Renal cortex interstitium (tissue), 11 donors: ENCODE results near the gene SPATA3. TPM values are rescaled to one million over a fixed set of nuclear protein-coding genes. Genes with fewer than 3 reads are reported as not detected.
"Not testable (repeated sequence)": the region's sequence is repeated elsewhere in the genome, so short reads cannot be mapped to it uniquely, and the experiment has no call there.

ENCODE experiments used
- DNase-seq, 11 donors: peaks; one replicate each; pipeline ENCODE4 v3.0.0-alpha.2; 2013; ENCODE audit warnings: low read depth in 9 of 11, low spot score in 4 of 11; ENCODE audit errors: extremely low read depth in 1 of 11
- polyA plus RNA-seq, 3 donors: library from polyadenylated mRNA; unstranded; fragments of 120-200 nt; gene quantifications; one replicate each; pipeline ENCODE4 v1.2.1, GENCODE V29; 2013; ENCODE audit not compliant: insufficient read length in 3 of 3

Gene SPATA3
- polyA plus RNA-seq, 3 donors = not detected

DNA sequence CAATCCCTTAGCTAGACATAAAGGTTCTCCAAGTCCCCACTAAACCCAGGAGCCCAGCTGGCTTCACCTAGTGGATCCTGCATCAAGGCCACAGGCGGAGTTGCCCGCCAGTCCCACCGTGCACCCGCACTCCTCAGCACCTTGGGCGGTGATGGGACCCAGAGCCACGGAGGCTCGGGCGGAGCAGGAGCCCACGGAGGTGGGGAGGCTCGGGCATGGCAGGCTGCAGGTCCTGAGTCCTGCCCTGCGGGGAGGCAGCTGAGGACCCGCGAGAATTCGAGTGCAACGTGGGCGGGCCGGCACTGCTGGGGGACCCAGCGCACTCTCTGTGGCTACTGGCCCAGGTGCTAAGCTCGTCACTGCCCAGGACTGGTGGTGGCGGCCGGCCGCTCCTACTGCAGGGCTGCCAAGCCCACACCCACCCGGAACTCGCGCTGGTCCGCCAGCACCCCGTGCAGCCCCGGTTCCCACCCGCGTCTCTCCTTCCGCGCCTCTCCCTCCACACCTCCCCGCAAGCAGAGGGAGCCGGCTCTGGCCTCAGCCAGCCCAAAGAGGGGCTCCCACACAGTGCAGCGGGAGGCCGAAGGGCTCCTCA, 31.7 kb upstream of the SPATA3 start:
- DNase-seq = no peak

DNA sequence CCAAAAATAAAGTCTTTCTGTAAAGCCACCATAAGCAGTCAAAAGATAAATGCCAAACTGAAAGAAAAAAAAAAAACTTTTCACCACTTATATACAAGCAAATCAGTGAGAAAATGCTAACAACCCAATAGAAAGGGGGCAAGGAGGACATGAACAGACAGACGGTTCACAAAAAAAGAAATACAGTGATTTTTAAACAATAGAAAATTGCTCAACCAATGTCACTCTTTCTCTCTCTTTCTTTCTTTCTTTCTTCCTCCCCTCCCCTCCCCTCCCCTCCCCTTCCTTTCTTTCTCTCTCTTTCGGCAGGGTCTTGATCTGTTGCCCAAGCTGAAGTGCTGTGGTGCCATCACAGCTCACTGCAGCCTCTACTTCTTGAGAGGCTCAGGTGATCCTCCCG, 28.8 kb upstream of the SPATA3 start:
- no peak for DNase-seq

DNA sequence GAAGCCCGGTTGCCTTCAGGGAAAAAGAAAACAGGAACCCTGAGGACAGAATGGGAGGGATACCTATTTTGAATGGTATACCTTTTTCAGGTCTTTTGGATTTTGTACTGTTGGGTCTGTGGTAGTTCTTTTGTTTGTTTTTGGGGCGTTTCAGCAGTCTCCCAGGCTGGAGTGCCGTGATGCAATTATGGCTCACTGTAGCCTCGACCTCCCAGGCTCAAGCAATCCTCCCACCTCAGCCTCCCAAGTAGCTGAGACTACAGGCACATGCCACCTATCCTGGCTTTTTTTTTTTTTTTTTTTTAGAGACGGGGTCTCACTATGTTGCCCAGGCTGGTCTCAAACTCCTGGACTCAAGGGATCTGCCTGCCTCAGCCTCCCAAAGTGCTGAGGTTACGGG, 27.6 kb upstream of the SPATA3 start:
- DNase-seq = not testable (repeated sequence)

DNA sequence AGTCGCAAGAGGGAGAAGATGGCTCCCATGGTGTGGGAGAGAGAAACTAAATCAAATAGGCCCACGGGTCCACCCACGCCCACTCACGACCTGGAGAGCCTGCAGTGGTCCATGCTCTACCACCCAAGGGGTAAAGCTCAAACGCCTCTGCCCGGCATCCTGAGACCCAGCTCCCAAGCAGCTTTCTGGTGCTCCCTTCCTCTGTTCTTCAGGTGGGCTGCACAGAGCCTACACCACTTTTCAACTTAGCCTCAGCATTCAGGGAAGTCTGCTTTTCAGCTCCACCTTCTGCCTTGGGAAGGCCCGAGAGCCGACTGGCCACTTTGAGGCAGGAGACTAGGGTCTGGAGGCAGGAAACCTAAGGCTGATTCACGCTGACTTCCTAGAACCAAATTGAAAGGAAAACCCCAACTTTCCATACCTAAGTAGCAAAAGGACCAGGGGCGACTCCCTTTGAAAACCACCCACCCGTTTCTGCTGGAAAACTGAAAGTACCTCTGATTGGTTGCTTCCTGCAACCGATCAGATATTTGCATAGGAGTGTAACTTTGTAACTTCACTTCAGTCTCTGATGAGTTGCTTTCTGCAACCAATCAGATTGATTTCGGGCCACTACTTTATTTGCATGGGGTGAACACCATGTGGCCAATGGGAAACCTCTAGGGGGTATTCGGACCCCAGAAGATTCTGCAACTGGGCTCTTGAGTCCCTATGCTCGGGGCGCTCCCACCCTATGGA, 26.8 kb upstream of the SPATA3 start:
- DNase-seq = no peak

DNA sequence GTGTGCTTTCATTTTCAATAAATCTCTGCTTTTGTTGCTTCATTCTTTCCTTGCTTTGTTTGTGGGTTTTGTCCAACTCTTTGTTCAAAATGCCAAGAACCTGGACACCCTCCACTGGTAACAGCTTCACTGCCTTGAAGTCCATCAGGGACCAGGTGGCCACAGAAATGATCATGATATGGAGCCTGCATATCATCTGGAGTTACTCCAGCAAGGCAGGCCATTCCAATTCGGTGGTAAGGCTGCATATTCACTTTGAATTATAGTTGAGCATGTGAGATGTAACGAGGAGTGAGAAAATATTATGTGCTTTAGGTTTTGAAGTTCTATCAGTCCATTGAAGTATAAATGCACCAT, 26.3 kb upstream of the SPATA3 start:
- no peak for DNase-seq

DNA sequence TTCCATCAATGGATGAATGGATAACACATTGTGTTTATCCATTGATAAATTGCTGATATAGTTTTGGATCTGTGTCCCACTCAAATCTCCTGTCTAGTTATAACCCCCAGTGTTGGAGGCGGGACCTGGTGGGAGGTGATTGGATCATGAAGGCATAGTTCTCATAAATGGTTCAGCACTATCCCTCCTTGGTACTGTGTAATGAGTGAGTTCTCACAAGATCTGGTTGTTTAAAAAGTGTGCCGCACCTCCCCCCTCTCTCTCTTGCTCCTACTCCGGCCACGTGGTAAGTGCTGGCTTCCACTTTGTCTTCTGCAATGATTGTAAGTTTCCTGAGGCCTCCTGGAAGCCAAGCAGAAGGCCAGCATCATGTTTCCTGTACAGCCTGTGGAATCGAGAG, 23.9 kb upstream of the SPATA3 start:
- no peak for DNase-seq

DNA sequence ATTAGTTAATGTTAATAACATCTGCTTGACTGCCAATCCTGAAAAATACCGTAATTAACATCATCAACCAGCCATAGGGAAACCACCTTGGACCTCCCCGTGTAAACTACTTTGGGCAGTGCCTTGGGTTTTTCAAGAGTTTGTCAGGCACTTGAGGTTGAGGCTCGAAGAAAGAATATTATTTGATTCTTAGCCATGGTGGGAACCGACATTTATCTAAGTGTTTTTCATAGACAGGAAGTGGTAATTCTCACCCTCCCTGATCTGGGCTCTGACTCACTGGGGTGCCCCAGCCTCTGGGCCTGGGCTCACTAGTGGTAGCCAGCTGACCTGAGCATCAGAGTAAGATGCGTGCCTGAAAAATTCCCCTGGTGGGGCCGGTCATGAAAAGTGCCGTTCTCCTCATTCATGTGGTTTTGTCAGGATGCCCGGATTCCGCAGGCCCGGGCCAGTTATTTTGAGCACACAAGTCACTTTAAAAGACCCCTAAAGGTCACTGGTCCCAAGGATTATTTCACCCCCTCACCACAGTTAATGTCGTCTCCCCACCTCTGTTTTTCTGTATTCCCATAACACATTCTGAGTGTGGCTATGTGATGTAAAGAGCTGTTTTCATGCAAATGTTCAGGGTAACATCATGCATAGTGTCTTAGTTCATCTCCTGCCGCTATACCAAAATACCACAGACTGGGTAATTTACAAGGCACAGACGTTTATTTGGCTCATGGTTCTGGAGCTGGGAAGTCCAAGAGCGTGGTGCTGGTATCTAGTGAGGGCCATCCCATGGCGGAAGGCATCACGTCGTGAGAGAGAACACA, 21.6 kb upstream of the SPATA3 start:
- no peak for DNase-seq

DNA sequence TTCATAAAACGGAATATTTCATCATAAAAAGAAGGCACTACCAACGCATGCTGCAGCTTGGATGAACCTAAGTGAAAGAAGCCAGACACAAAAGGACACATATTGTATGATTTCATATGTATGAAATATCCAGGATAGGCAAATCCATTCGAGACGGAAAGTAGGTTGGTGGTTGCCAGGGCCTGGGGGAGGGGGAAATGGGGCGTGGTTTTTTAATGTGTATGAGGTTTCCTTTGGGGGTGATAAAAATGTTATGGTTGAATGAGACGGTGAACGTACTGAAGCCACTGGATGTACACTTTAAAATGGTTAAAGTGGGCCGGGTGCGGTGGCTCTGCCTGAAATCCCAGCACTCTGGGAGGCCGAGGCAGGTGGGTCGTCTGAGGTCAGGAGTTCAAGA, 20.0 kb upstream of the SPATA3 start:
- no peak for DNase-seq

DNA sequence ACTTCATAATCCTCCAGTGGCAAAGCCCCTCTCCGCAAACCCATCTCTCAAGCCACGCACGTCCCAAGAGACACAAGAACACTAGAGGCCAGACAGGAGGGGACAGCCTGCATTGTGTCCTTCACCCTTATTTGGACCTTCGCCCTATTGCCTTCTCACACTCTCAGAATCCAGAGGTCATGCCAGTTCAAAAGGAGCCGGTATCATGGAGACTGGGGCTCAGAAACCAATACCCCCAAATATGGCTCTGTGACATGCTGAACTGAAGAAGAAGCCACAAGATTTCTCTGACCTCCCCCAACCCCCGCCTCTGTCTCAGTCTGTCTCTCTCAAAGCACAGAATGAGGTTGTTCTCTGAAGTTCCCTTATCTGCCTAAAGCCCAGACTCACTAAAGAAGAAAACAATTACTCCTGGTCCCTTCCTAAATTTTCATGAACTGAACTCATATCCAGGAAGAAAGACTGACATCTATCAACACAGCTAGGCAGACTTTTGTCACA, 19.2 kb upstream of the SPATA3 start:
- no peak for DNase-seq

DNA sequence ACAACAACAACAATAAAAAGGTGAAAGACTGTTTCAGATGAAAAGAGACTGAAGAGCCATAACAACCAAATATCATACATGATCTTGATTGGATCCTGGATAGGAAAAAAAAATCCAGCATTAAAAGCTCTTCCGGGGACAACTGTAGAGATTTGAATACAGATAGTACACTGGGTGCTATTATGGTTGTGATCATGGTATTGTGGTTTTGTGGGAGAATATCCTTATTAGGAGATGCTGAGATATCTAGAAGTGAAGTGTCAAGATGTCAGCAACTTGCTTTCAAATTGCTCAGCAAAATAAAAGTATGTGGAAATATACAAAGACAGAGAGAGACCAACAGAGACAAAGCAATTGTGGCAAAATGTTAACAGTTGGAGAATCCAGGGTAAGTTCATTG, 15.5 kb upstream of the SPATA3 start:
- no peak for DNase-seq

DNA sequence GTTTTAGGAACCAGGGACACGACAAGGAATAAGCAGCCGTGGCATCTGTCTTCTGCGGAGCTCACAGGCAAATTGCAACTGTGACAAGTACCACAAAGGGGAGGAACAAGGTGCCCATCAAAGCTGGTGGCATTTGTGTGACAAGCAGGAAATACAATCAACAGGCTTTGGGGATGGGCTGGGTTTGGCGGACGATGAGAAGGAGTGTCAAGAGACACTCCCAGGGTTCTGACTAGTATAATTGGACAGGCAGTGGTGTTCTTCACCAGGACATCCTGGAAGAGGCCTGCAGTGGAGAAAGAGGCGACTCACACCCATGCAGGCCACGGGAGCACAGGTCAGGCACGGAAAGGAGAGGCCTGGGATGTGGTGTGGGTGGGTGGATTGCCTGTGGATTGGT, 14.2 kb upstream of the SPATA3 start:
- no peak for DNase-seq

DNA sequence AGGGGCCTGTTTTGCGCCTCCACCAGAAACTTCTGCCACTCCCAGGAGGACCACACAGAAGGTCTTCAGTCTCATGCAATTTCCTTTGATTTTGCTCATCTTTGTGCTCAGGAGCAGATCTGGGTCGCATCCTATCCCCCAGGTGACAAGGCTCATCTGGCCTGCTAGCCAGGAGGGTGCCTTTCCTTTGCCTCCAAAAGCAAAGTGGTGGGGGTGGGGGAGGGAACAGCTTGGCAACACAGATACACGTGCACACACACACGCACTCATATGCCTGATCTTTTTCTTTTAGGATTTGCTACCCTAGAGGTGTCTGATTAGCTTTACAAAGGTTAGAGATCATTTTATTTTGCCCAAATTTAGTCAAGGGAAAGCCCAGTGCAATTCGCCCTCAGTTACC, 13.8 kb upstream of the SPATA3 start:
- no peak for DNase-seq

DNA sequence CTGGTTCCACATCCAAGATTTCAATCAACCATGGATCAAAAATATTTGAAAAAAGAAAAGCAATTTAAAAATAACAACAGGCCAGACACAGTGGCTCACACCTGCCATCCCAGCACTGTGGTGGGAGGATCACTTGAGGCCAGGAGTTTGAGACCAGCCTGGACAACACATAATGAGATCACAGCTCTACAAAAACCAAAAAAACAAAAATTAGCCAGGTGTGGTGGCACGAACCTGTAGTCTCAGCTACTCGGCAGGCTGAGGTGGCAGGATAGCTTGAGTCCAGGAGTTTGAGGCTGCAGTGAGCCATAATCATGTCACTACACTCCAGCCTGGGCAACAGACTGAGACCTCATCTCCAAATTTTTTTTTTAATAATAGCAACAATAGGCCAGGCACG, 13.4 kb upstream of the SPATA3 start:
- DNase-seq = no peak

DNA sequence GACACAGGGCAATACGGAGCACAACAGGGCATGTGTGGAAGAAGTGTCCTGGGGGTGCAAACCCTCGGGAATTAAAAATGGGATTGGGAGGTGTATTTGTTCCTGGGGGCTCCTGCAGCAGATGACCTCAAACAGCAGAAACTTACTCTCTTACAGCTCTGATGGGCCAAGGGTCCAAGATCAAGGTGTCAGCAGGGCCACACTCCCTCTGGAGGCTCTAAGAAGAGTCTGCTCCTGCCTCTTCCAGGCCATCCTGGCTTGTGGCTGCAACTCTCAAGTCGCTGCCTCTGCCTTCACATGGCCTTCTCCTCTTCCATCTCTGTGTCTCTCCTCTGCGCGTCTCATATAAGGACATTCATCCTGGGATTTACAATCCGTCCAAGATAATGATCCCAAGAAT, 12.4 kb upstream of the SPATA3 start:
- DNase-seq = no peak

DNA sequence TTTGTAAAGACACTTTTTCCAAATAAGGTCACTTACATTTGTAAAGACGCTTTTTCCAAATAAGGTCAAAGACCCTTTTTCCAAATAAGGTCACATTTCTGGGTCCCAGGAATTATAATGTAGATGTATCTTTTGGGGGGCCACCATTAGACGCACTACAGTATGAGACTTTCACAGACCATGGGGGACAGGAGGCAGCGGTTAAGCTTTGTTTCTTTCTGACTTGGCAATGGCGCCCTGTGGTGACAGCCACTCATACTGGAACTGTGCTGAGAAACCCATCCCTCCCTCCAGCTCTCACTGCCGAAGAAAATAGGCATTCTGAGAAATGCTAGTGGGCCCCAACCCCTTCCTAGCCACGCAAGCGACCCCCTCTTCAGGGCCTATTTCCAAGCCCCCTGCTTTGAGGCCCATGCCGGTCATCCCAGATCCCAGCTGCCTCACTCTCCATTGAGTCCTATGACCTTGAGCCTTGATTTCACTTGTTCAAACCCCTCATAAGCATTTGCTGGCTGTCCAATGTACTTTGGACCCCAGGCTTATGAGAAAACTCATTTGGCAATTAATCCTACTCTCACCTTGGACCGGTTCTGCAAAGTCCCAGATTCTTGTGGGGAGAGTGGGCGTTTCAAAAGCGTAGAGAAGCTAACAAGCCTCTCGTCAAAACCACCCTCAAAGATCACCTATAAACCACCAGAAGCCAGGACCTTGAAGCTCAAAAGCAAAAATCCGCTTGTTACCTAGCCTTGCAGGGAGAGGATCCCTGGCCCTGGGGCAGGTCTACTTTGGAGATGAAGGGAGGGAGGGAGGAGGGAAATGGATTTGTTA, 11.3 kb upstream of the SPATA3 start:
- DNase-seq = no peak

DNA sequence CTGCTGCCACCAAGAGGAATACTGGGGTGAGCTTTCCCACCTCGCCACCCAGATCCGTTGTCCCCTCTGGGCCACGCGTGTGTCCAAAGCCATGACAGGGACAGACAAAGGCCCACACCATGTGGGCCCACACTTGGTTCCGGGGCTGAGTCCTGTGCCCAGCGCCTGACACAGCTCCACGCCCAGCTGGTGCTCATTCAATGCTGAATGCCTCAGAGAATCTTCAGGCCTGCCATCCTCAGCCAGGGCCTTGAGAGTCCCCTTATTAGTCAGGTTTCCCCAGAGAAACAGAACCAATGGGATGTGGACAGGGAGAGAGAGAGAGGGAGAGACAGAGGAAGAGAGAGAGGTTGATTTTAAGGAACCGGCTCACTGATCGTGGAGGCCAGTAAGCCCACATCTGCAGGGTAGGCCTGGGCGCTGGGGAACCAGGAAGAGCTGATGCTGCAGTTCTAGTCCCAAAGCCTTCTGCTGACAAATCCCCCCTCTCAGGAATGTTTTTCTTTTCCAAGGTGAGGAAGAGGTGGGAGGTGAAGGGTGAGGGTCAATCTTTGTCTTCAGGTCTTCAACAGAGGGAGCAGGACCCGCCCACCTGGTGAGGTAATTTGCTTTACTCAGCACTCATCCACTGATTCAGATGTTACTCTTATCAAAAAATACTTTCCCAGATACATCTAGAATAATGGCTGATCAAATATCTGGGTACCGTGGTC, 10.2 kb upstream of the SPATA3 start:
- no peak for DNase-seq

DNA sequence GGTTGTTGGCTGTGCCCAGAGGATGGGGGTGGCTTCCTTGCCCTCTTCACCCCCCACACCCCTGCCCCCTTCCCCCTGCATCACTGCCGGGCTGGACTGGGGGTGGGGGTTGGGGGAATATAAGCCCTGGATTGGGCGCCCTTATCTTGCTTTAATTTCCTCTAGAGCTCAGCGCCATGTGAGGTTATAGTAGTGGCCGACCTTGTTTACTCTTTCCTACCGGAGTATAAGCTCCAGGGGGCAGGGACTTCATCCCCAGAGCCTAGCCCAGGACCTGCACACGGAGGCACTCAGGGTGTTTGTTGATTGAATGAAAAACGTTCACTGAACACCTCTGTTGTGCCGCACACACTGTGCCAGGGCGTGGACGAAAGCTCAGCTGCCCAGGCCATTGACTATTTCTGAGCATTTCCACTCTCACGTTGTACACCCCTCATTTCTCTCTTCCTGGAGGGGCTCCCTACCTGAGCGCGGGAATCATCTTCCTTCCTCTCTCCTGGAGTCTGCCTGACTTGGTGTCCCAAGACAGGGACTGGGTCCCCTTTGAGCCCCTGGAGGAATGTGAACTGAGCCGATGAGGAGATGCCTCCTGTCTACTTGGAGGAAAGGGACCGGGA, 9.3 kb upstream of the SPATA3 start:
- DNase-seq = no peak
